MCF 10A (cell line): ENCODE data around the gene ALKBH1. TPM values are rescaled to one million over a fixed set of nuclear protein-coding genes. Genes with fewer than 3 reads are reported as not detected.
"Not testable (repeated sequence)": the region's sequence is repeated elsewhere in the genome, so short reads cannot be mapped to it uniquely, and the experiment has no call there.

ENCODE experiments used
- BruUV-seq: library from RNA; stranded (reverse); fragments of 400-500 nt; replicated peaks from 2 replicates; lab custom pipeline; 2021; lab: Mats Ljungman, UMichigan
- CTCF ChIA-PET: fragments of 300-600 bp; sonication (Branson Sonifier 250); formaldehyde crosslinking; extraction: SDS; loops from one replicate; lab custom pipeline; 2021; ENCODE audit warnings: antibody characterized with exemption, inconsistent platforms; lab: Yijun Ruan, JAX
- POLR2A ChIA-PET: fragments of 300-600, 350-650 bp; sonication (Branson Sonifier 250); formaldehyde crosslinking; extraction: SDS; loops from one replicate; lab custom pipeline; 2020; ENCODE audit warnings: antibody characterized with exemption, inconsistent platforms; lab: Yijun Ruan, JAX
- DNase-seq: peaks from one replicate; pipeline ENCODE4 v3.0.0-alpha.2; 2018; ENCODE audit not compliant: unreplicated experiment
- H3K27ac Mint-ChIP-seq: one replicate; pipeline ENCODE4 v1.8.0; 2022; ENCODE audit warnings: mild to moderate bottlenecking, low read depth, mixed read lengths; ENCODE audit not compliant: unreplicated experiment
- H3K27me3 Mint-ChIP-seq: one replicate; pipeline ENCODE4 v1.8.0; 2022; ENCODE audit warnings: mixed read lengths; ENCODE audit not compliant: insufficient read depth, unreplicated experiment
- H3K36me3 Mint-ChIP-seq: one replicate; pipeline ENCODE4 v1.8.0; 2022; ENCODE audit warnings: mild to moderate bottlenecking, moderate library complexity, mixed read lengths; ENCODE audit not compliant: insufficient read depth, unreplicated experiment
- H3K4me1 Mint-ChIP-seq: one replicate; pipeline ENCODE4 v1.8.0; 2022; ENCODE audit warnings: mixed read lengths; ENCODE audit not compliant: insufficient read depth, unreplicated experiment
- H3K4me3 Mint-ChIP-seq: one replicate; pipeline ENCODE4 v1.8.0; 2022; ENCODE audit warnings: mild to moderate bottlenecking, moderate library complexity, mixed read lengths; ENCODE audit not compliant: unreplicated experiment
- H3K9me3 Mint-ChIP-seq: one replicate; pipeline ENCODE4 v1.8.0; 2022; ENCODE audit warnings: mixed read lengths; ENCODE audit not compliant: unreplicated experiment
- intact Hi-C: fragments of 100-400 bp; cut with micrococcal nuclease; formaldehyde crosslinking; loops from 2 replicates; pipeline ENCODE4 v1.14.1; 2022
- total RNA-seq: library from RNA; stranded (reverse); gene quantifications from 2 replicates; pipeline ENCODE4 v1.2.3, GENCODE V29; 2022
- TF ChIP-seq, protein P1 (sequence below): fragments of 200-600 bp; IDR thresholded peaks from one replicate; pipeline ENCODE4 v1.8.0; 2022; ENCODE audit warnings: antibody characterized with exemption, mild to moderate bottlenecking; ENCODE audit not compliant: unreplicated experiment

The ALKBH1 gene
- total RNA-seq, 1 experiment from 2014 or later = 14.4 TPM

DNA sequence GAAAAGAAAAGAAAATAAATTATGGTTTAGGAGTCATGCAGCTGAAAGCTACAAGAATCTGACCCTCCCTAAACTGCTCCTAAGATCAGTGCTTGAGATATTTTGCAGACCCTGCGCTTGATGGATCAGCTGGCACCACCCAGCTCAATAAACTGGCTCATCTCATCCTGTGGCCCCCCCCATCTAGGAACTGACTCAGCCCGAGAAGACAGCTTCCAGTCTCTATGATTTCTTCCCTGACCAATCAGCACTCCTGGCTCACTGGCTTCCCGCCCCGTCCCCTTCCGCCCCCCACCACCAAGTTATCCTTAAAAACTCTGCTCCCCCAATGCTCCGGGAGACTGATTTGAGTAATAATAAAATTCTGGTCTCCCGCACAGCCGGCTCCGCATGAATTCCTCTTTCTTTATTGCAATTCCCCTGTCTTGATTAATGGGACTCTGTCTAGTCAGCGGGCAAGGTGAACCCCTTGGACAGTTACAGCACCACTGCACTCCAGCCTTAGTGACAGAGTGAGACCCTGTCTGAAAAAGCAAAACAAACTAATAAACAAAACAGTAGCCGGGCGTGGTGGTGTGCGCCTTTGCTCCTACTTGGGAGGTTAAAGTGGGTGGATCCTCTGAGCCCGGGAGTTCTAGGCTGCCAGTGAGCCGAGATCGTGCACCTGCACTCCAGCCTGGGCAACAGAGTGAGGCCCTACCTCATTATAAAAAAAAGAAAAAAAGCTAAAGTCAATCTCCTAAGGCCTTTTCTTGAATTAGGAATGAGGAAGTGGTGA is 66.9 kb downstream of the ALKBH1 start:
- Mint-ChIP-seq H3K4me1 (no peaks in the 10 kb centered on the region), H3K4me3 (no peak overlapping the region), H3K9me3 (no peaks in the 10 kb centered on the region), H3K27me3 (no peaks in the 10 kb centered on the region), H3K36me3 (no peaks in the 10 kb centered on the region), H3K27ac (no peak overlapping the region)
- POLR2A ChIA-PET = no interaction called here
- CTCF ChIA-PET = interaction anchor here (0.6 kb wide), 2 partner anchors 11 to 36 kb away, joined by 3 read pairs; no protein-coding TSS in a partner anchor
- no peak for DNase-seq
- TF ChIP-seq, protein P1, sequence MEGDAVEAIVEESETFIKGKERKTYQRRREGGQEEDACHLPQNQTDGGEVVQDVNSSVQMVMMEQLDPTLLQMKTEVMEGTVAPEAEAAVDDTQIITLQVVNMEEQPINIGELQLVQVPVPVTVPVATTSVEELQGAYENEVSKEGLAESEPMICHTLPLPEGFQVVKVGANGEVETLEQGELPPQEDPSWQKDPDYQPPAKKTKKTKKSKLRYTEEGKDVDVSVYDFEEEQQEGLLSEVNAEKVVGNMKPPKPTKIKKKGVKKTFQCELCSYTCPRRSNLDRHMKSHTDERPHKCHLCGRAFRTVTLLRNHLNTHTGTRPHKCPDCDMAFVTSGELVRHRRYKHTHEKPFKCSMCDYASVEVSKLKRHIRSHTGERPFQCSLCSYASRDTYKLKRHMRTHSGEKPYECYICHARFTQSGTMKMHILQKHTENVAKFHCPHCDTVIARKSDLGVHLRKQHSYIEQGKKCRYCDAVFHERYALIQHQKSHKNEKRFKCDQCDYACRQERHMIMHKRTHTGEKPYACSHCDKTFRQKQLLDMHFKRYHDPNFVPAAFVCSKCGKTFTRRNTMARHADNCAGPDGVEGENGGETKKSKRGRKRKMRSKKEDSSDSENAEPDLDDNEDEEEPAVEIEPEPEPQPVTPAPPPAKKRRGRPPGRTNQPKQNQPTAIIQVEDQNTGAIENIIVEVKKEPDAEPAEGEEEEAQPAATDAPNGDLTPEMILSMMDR = no peak
- intact Hi-C loops = no loop called here
- BruUV-seq = no TSS peak

DNA sequence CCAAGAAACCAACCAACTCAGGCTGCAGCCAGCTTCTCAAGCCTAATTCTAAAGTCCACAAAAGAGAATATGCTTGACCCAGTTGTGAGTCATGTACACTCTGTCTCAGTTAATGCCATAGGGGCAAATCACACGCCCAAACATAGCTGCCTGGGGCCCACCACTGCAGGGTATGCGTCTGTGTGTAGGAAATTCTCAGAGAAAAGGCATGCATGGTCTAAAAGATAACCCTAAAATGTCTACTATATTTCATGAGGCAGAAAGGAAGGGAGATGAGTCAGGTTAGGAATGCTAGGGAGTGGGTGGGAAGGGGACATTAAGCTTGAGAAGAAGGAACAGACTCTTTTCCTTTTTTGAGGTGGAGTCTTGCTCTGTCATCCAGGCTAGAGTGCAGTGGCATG is 69.1 kb downstream of the ALKBH1 start:
- no peaks in the 10 kb centered on the region for H3K4me1 Mint-ChIP-seq
- TF ChIP-seq, protein P1 = no peak
- ChIA-PET CTCF (interaction anchor here (0.6 to 0.9 kb wide), 2 partner anchors 15 to 143 kb away, joined by 3 to 4 read pairs; no protein-coding TSS in a partner anchor), POLR2A (interaction anchor here (0.8 kb wide), 1 partner anchor 15 kb away, joined by 3 read pairs; no protein-coding TSS in a partner anchor)
- no TSS peak for BruUV-seq
- no peaks in the 10 kb centered on the region for H3K9me3 Mint-ChIP-seq
- no peak overlapping the region for H3K4me3 Mint-ChIP-seq
- no peak for DNase-seq
- H3K27me3 Mint-ChIP-seq = no peaks in the 10 kb centered on the region
- no peaks in the 10 kb centered on the region for H3K36me3 Mint-ChIP-seq
- H3K27ac Mint-ChIP-seq = no peak overlapping the region
- intact Hi-C loops = no loop called here

DNA sequence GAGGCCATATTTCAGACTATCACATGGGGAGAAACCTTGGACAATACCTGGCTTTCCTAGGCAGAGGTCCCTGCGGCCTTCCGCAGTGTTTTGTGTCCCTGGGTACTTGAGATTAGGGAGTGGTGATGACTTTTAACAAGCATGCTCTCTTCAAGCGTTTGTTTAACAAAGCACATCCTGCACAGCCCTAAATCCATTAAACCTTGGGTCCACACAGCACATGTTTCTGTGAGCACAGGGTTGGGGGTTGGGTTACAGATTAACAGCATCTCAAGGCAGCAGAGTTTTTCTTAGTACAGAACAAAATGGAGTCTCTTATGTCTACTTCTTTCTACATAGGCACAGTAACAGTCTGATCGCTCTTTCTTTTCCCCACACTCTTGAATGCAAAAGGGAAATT is 72.0 kb downstream of the ALKBH1 start:
- H3K27me3 Mint-ChIP-seq, DNase-seq, POLR2A ChIA-PET, intact Hi-C loops, H3K4me1 Mint-ChIP-seq, CTCF ChIA-PET, H3K4me3 Mint-ChIP-seq, BruUV-seq, H3K36me3 Mint-ChIP-seq, H3K9me3 Mint-ChIP-seq, H3K27ac Mint-ChIP-seq: not testable (repeated sequence)

DNA sequence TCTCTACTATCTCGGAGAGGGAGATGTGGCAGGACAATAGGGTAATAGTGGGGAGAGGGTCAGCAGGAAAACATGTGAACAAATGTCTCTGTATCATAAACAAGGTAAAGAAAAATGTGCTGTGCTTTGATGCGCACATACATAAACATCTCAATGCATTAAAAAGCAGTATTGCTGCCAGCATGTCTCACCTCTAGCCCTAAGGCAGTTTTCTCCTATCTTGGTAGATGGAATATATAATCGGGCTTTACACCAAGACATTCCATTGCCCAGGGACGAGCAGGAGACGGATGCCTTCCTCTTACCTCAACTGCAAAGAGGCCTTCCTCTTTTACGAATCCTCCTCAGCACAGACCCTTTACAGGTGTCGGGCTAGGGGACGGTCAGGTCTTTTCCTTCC is 72.4 kb downstream of the ALKBH1 start:
- POLR2A ChIA-PET, H3K27ac Mint-ChIP-seq, H3K36me3 Mint-ChIP-seq, DNase-seq, H3K4me1 Mint-ChIP-seq, H3K27me3 Mint-ChIP-seq, intact Hi-C loops, BruUV-seq, H3K9me3 Mint-ChIP-seq, H3K4me3 Mint-ChIP-seq: not testable (repeated sequence)
- CTCF ChIA-PET = interaction anchor here (0.5 kb wide), 1 partner anchor 10 kb away, joined by 3 read pairs; no protein-coding TSS in a partner anchor

DNA sequence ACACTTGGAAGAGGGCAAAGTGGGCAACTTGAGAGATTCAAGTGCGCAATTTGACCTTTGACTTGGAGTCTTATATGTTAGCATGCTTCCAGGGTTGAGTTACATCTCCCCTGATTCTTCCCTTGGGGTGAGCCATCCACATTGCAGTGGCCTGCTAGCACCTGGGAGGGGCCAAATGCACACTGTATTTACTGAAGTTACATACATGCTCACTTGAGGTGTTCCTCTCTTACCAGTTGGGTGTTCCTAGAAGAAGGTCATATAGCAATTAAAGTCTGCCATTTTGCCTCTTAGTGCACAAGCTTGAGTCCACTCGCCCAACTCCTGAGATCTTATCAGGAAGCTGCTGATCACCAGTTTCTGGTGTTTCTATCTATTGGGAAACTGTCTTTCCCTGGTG is 77.7 kb downstream of the ALKBH1 start:
- no TSS peak for BruUV-seq
- Mint-ChIP-seq H3K4me3 (no peak overlapping the region), H3K9me3 (no peaks in the 10 kb centered on the region), H3K27me3 (no peaks in the 10 kb centered on the region), H3K4me1 (no peaks in the 10 kb centered on the region), H3K27ac (no peak overlapping the region), H3K36me3 (no peaks in the 10 kb centered on the region)
- TF ChIP-seq, protein P1 = no peak
- ChIA-PET CTCF (interaction anchor here (0.5 to 0.7 kb wide), 2 partner anchors 10 to 26 kb away, joined by 3 read pairs; no protein-coding TSS in a partner anchor), POLR2A (no interaction called here)
- intact Hi-C loops = no loop called here
- no peak for DNase-seq
